Renal cortex interstitium (tissue), 11 donors: ENCODE results near the gene RTN4RL2. TPM values are rescaled to one million over a fixed set of nuclear protein-coding genes. Genes with fewer than 3 reads are reported as not detected.

Experiments
- DNase-seq, 11 donors: peaks; one replicate each; pipeline ENCODE4 v3.0.0-alpha.2; 2013; ENCODE audit warnings: low read depth in 9 of 11, low spot score in 4 of 11; ENCODE audit errors: extremely low read depth in 1 of 11
- polyA plus RNA-seq, 3 donors: library from polyadenylated mRNA; unstranded; fragments of 120-200 nt; gene quantifications; one replicate each; pipeline ENCODE4 v1.2.1, GENCODE V29; 2013; ENCODE audit not compliant: insufficient read length in 3 of 3

Gene RTN4RL2
- polyA plus RNA-seq, 3 donors: 2.3 to 3.9 (median 2.4) TPM

- DNase-seq: no peak
Measured at GRCh38 chr11:57458410-57459163, 1.7 kb upstream of the RTN4RL2 start.

- no peak for DNase-seq
Measured at GRCh38 chr11:57459164-57460021, 935 bp upstream of the RTN4RL2 start.

- DNase-seq: no peak
Measured at GRCh38 chr11:57460758-57461749, 726 bp downstream of the RTN4RL2 start.

GRCh38 chr11:57461841-57462489 is 1.6 kb downstream of the RTN4RL2 start:
- DNase-seq: no peak

- DNase-seq: no peak
Measured at GRCh38 chr11:57462597-57462996, 2.3 kb downstream of the RTN4RL2 start.

- no peak for DNase-seq
Measured at GRCh38 chr11:57463671-57464538, 3.6 kb downstream of the RTN4RL2 start.

GRCh38 chr11:57464539-57465181 is 4.3 kb downstream of the RTN4RL2 start:
- no peak for DNase-seq

GRCh38 chr11:57466680-57467079 is 6.4 kb downstream of the RTN4RL2 start:
- no peak for DNase-seq

GRCh38 chr11:57467508-57468157 is 7.3 kb downstream of the RTN4RL2 start:
- DNase-seq: no peak

GRCh38 chr11:57468276-57468675 is 7.9 kb downstream of the RTN4RL2 start:
- no peak for DNase-seq

GRCh38 chr11:57469268-57469667 is 8.9 kb downstream of the RTN4RL2 start:
- DNase-seq: no peak

GRCh38 chr11:57471496-57471895 is 11.2 kb downstream of the RTN4RL2 start:
- DNase-seq: no peak

GRCh38 chr11:57473285-57473841 is 13.0 kb downstream of the RTN4RL2 start:
- no peak for DNase-seq

GRCh38 chr11:57474017-57474802 is 13.9 kb downstream of the RTN4RL2 start:
- no peak for DNase-seq

- DNase-seq: no peak
Measured at GRCh38 chr11:57474803-57475115, 14.4 kb downstream of the RTN4RL2 start.

GRCh38 chr11:57475191-57475590 is 14.9 kb downstream of the RTN4RL2 start:
- DNase-seq: no peak
